Urinary bladder (tissue), 4 donors: ENCODE results near the gene HVCN1. TPM values are rescaled to one million over a fixed set of nuclear protein-coding genes. Genes with fewer than 3 reads are reported as not detected.

Experiments
- DNase-seq: peaks from one replicate; pipeline ENCODE4 v3.0.0-alpha.2; 2015; ENCODE audit errors: extremely low spot score
- H3K27ac ChIP-seq: one replicate; pipeline ENCODE4 v1.5.1; 2013; ENCODE audit warnings: low read depth, mild to moderate bottlenecking, moderate library complexity
- H3K36me3 ChIP-seq: one replicate; pipeline ENCODE4 v1.6.1; 2013; ENCODE audit warnings: mild to moderate bottlenecking, moderate library complexity; ENCODE audit not compliant: insufficient read depth
- H3K4me1 ChIP-seq: one replicate; pipeline ENCODE4 v1.6.1; 2013; ENCODE audit warnings: mild to moderate bottlenecking, moderate library complexity; ENCODE audit not compliant: insufficient read depth
- H3K4me3 ChIP-seq: one replicate; pipeline ENCODE4 v1.5.1; 2013; ENCODE audit warnings: low read depth, low read length
- WGBS: extraction: QIAGEN DNeasy Blood & Tissue Kit; methylation state at CpG from one replicate; pipeline ENCODE4 v1.1.7; 2013; 5-methylcytosine and 5-hydroxymethylcytosine counted together
- polyA plus RNA-seq: library from polyadenylated mRNA; stranded (reverse); fragments of 200-250 nt; gene quantifications from one replicate; pipeline ENCODE4 v1.2.3, GENCODE V29; 2013
- total RNA-seq: library from RNA; depleted of rRNA; stranded (reverse); fragments of >200 nt; gene quantifications from one replicate; pipeline ENCODE4 v1.2.3, GENCODE V29; 2014
- donor health status: healthy with polysubstance abuse.
- donor health status: healthy.

Gene HVCN1
- total and polyA plus RNA-seq, 2 donors = 9.7 to 9.9 TPM

DNA sequence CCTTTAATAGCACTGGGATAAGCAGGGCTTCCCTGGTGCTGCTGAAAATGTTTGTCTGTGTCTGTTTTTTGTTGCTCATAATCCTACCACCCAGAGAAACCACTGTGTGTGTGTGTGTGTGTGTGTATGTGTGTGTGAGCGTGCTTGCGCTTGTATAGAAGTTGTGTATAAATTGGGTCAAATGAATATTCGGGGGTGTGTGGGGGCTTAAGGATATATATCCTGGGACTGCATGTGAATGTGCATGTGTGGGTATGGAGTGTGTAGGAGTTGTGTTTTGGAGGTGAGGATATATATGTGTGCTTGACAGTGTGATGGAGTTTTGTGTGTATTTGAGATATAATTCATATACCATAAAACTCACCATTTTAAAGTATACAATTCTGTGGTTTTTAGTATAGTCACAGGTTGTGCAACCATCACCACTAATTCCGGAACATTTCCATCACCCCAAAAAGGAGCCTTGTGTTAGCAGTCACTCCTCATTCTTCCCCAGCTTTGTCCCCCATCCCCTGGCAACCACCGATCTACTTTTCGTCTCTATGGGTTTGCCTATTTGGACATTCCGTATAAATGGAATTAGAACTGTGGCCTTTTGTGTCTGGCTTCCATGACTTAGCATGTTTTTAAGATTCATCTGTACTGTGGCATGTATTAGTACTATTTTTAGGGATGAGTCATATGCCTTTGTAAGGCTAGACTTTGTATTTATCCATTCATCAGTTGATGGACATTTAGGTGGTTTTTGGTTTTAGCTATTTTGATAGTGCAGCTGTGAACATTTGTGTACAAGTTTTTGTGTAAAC, 49.4 kb downstream of the HVCN1 start:
- Histone ChIP-seq H3K36me3 (no peaks in the 10 kb centered on the region), H3K27ac (no peak overlapping the region), H3K4me3 (no peak overlapping the region), H3K4me1 (no peaks in the 10 kb centered on the region)
- no peak for DNase-seq
- WGBS = 85% methylated on average over 7 of the region's 7 CpGs

DNA sequence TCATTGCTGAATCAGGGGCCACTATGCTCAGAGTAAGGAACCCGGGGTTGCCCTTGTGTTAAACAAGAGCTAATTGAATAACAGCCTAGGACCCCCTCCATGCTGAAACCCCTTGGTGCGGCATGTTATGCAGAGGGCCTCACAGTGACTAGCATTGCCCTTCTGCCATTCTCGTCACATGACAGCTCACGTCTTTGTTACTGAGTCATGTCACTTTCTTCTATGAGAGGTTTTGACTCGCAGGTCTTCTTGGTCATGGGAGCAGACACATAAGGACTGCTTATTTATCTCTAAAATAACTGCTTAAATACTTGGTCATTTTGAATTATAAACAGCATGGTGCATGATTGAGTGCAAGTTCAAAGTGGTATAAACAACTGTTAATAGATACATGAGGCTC, 50.1 kb downstream of the HVCN1 start:
- no peaks in the 10 kb centered on the region for H3K36me3 ChIP-seq
- H3K27ac ChIP-seq = no peak overlapping the region
- no peak for DNase-seq
- WGBS = 93% methylated on average over 5 of the region's 5 CpGs
- no peaks in the 10 kb centered on the region for H3K4me1 ChIP-seq
- no peak overlapping the region for H3K4me3 ChIP-seq

GRCh38 chr12:110637869-110638441, 51.0 kb downstream of the HVCN1 start:
- WGBS = 91% methylated on average over 3 of the region's 3 CpGs
- DNase-seq = no peak
- H3K36me3 ChIP-seq = no peaks in the 10 kb centered on the region
- H3K4me3 ChIP-seq = no peak overlapping the region
- H3K27ac ChIP-seq = no peak overlapping the region
- no peaks in the 10 kb centered on the region for H3K4me1 ChIP-seq

- WGBS = 97% methylated on average over 5 of the region's 5 CpGs
- Histone ChIP-seq H3K4me3 (no peak overlapping the region), H3K4me1 (no peaks in the 10 kb centered on the region), H3K27ac (no peak overlapping the region), H3K36me3 (no peaks in the 10 kb centered on the region)
- DNase-seq = no peak
These were observed 52.4 kb downstream of the HVCN1 start for GRCh38 chr12:110636516-110636915.

DNA sequence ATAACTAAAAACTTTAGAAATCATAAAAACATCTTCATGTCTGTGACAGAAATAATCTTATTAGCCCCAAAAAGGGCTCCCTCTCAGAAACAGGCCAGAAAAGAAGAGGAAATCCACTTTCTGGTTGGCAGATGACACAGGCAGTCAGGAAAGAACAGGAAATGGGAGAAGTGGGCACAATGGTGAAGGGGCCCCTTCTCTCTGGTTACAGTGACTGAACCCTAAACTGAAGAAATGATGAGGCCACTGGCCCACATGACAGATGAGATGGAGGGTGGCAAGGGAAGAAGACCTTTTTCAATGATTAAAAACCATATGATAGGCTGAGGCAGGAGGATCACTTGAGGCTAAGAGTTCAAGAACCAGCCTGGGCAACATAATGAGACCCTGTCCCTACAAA, 53.9 kb downstream of the HVCN1 start:
- no peak for DNase-seq
- Histone ChIP-seq H3K36me3 (no peaks in the 10 kb centered on the region), H3K4me3 (no peak overlapping the region), H3K27ac (no peak overlapping the region), H3K4me1 (no peaks in the 10 kb centered on the region)

GRCh38 chr12:110627500-110628195, 61.3 kb downstream of the HVCN1 start:
- no peaks in the 10 kb centered on the region for H3K4me1 ChIP-seq
- no peak overlapping the region for H3K4me3 ChIP-seq
- H3K27ac ChIP-seq = no peak overlapping the region
- 84% methylated on average over 8 of the region's 8 CpGs for WGBS
- no peaks in the 10 kb centered on the region for H3K36me3 ChIP-seq
- no peak for DNase-seq

GRCh38 chr12:110622582-110622981, 66.3 kb downstream of the HVCN1 start:
- no peak overlapping the region for H3K4me3 ChIP-seq
- no peak for DNase-seq
- H3K27ac ChIP-seq = no peak overlapping the region
- no peaks in the 10 kb centered on the region for H3K4me1 ChIP-seq
- WGBS = 88% methylated on average over 3 of the region's 3 CpGs
- H3K36me3 ChIP-seq = no peaks in the 10 kb centered on the region

DNA sequence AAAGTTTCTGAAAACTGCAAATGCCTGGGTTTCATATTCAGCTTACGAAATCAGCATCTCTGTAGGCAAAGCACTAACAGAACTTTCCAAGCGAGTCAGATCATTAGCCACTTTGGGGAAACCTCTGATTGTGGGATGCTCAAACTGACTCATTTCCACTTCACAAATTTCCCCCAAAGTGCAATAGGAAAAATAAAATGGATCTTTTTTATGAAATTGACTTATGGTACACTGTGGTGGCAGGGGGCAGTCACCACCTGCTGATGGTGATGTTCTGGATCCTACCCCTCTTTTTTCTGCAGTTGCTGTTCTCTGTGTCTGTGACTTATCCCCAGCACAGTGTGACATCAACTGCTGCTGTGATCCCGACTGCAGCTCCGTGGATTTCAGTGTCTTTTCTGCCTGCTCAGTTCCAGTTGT, 69.4 kb downstream of the HVCN1 start:
- H3K36me3 ChIP-seq = no peaks in the 10 kb centered on the region
- H3K4me3 ChIP-seq = no peak overlapping the region
- H3K27ac ChIP-seq = no peak overlapping the region
- WGBS = 82% methylated on average over 4 of the region's 4 CpGs
- no peak for DNase-seq
- no peaks in the 10 kb centered on the region for H3K4me1 ChIP-seq

DNA sequence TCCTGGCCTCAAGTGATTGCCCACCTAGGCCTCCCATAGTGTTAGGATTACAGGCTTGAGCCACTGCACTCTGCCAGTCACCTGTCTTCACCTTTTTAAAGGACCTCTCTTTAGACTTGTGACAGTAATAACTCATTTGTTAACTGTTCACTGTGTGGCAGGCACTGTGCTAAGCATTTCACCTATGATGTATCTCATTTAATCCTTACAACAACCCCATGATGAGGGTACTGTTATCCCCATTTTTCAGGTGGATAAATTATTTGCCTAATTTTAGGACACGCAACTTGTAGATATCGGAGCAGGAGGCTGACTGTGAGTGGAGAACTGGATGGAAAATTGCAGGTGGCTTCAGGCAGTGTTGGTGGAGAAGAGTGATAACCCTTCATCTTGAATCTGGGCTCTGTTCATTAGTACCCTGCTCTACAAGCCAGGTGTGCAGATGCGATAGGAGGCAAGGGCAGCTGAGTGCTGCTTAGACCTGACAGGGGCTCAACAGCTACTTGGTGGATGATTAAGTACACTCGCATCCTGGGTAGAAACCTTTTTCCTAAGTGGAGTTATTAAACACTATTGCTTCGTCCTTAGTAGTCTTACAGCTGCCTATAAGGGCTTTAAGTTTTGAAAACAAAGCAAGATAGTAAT, 72.3 kb downstream of the HVCN1 start:
- Histone ChIP-seq H3K4me1 (no peaks in the 10 kb centered on the region), H3K36me3 (no peaks in the 10 kb centered on the region), H3K27ac (no peak overlapping the region), H3K4me3 (no peak overlapping the region)
- no peak for DNase-seq
- WGBS = 84% methylated on average over 5 of the region's 5 CpGs

DNA sequence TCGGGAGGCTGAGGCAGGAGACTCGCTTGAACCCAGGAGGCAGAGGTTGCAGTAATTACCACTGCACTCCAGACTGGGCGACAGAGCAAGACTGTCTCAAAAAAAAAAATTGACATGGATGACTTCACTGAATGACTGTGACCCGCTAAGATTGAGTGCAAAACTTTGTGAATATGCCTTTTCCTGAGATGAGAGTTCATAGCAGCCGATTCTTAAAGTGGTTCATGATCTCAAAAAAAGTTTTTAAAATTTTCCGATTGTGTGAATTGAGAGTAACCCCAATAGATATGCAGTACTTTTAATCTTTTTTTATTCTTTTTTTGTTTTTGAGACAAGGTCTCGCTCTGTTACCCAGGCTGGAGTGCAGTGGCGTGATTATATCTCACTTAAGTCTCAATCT, 73.7 kb downstream of the HVCN1 start:
- H3K4me3 ChIP-seq = no peak overlapping the region
- H3K4me1 ChIP-seq = no peaks in the 10 kb centered on the region
- no peak for DNase-seq
- H3K27ac ChIP-seq = no peak overlapping the region
- no peaks in the 10 kb centered on the region for H3K36me3 ChIP-seq
- WGBS = 91% methylated on average over 8 of the region's 8 CpGs

DNA sequence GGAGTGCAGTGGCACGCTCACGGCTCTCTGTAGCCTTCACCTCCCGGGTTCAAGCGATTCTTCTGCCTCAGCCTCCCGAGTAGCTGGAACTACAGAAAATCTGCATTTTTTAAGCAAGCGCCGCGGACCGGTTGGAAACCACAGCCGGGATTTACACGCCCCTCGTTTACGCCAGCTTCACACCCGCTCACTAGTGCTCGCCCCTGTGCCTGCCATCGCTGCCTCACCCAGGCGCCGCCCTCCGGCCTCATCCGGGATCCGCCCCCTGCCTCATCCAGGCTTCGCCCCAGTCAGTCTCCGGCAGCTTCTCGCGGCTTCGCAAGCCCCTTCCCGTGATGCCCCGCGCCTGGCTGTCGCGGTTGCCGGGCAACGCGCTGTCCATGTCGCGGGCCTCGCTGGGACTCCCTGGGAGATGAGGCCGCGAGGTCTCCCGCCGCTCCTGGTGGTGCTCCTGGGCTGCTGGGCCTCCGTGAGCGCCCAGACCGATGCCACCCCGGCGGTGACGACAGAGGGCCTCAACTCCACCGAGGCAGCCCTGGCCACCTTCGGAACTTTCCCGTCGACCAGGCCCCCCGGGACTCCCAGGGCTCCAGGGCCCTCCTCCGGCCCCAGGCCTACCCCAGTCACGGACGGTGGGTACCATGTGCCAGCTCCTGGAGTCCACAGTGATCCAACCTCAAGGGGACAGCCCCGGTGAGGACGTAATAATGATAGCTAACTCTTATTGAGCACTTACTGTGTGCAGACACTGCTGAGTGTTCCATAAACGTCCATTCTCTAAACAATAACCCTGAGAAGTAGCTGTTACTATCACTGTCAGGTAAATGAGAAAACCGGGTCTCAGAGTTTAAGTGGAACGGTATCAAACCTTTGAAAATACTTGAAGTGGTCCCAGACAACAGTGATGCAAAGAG, 74.9 kb downstream of the HVCN1 start, which contains the start of gene TCTN1:
Gene TCTN1, plus strand, starts transcription at position 359 of the 914 bp plus-strand sequence. Its CDS starts 54 bp downstream, at position 413.
- Histone ChIP-seq H3K36me3 (no peaks in the 10 kb centered on the region), H3K27ac (peak within 1 kb of the TSS; percentile 40), H3K4me1 (no peaks in the 10 kb centered on the region), H3K4me3 (peak within 1 kb of the TSS; percentile 62)
- peak; percentile 86 for DNase-seq
- WGBS = 1% methylated on average over 60 of the region's 60 CpGs

- no peaks in the 10 kb centered on the region for H3K36me3 ChIP-seq
- no peak for DNase-seq
- WGBS = 77% methylated on average over 23 of the region's 23 CpGs
- no peak overlapping the region for H3K27ac ChIP-seq
- H3K4me1 ChIP-seq = no peaks in the 10 kb centered on the region
- peak overlapping the region; percentile 62 for H3K4me3 ChIP-seq
These were observed 75.7 kb downstream of the HVCN1 start for GRCh38 chr12:110613071-110613770.
